HG03280 (cell line): ENCODE measurements around the gene PLRG1.

ENCODE experiments used
- ATAC-seq: cut with Tn5 transposase; IDR thresholded peaks from one replicate; pipeline ENCODE4 v1.9.1; 2021; ENCODE audit warnings: mild to moderate bottlenecking, moderate library complexity; ENCODE audit not compliant: unreplicated experiment

Gene PLRG1

DNA sequence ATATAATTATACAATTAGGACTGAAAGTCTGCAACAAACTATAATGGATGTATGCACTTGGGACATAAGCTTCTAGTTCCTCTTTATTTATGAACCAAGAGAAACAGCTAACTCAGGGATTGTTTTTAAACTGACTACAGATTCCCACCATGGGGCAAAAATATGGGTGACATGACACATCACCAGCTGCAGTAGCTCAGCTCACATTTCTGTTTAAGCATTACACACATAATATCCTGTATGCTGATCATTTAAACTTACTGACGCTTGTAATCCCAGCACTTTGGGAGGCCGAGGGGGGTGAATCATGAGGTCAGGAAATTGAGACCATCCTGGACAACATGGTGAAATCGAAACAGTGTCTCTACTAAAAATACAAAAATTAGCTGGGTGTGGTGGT lies 24.1 kb upstream of the PLRG1 start:
- no peak for ATAC-seq

GRCh38 chr4:154573190-154573870 lies 23.1 kb upstream of the PLRG1 start:
- ATAC-seq: no peak

- no peak for ATAC-seq
These were observed 19.4 kb upstream of the PLRG1 start for GRCh38 chr4:154569584-154569983.

DNA sequence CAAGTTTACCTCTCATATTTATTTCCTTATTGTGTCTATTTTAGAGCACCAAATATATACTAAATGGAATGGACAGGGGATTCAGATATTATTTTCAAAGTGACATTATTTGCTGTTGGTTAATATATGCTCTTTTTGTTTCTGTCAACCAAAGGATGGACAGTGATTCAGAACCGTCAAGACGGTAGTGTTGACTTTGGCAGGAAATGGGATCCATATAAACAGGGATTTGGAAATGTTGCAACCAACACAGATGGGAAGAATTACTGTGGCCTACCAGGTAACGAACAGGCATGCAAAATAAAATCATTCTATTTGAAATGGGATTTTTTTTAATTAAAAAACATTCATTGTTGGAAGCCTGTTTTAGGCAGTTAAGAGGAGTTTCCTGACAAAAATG lies 18.8 kb upstream of the PLRG1 start:
- ATAC-seq: no peak

- no peak for ATAC-seq
These were observed 16.5 kb upstream of the PLRG1 start for GRCh38 chr4:154566639-154567204.

- ATAC-seq: no peak
These were observed 15.5 kb upstream of the PLRG1 start for GRCh38 chr4:154565704-154566103.

DNA sequence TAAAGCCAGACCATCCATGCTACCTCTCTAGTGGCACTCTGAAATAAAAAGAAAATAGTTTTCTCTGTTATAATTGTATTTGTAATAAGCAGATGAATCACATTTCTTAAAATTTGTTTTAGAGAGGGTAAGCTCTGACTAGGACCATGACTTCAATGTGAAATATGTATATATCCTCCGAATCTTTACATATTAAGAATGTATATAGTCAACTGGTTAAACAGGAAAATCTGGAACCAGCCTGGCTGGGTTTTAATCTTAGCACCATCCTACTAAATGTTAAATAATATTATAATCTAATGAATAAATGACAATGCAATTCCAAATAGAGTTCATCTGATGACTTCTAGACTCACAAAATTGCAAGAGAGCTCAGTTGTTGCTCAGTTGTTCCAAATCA lies 14.1 kb upstream of the PLRG1 start:
- no peak for ATAC-seq

DNA sequence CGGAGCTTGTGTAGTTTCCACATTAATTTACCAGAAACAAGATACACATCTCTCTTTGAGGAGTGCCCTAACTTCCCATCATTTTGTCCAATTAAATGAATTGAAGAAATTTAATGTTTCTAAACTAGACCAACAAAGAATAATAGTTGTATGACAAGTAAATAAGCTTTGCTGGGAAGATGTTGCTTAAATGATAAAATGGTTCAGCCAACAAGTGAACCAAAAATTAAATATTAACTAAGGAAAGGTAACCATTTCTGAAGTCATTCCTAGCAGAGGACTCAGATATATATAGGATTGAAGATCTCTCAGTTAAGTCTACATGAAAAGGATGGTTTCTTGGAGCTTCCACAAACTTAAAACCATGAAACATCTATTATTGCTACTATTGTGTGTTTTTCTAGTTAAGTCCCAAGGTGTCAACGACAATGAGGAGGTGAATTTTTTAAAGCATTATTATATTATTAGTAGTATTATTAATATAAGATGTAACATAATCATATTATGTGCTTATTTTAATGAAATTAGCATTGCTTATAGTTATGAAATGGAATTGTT lies 12.6 kb upstream of the PLRG1 start, which contains the start of gene FGB:
FGB (plus strand) TSS at position 315 of the 558 bp plus-strand sequence; CDS start at position 323, 8 bp downstream.
- no peak for ATAC-seq

GRCh38 chr4:154560824-154561231 lies 10.6 kb upstream of the PLRG1 start:
- no peak for ATAC-seq

DNA sequence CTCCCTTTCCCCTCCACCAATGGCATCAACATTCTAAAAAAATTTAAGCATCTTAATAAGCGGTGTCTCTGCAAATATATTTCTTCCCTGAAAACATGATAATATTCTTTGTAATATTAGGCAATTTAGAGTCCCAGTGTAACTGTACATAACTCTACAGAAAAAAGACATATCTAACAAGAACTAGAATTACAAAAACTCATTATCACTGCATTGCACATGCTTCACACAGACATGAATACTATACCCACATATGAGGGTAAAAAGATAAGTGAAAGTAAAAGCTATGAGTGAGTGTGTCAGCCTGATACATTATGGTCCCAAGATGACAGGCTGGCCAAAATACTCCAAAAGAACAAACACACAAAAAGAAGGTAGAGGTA lies 10.2 kb upstream of the PLRG1 start:
- no peak for ATAC-seq

- peak; percentile 72 for ATAC-seq
These were observed 9.6 kb upstream of the PLRG1 start for GRCh38 chr4:154559494-154560418.

DNA sequence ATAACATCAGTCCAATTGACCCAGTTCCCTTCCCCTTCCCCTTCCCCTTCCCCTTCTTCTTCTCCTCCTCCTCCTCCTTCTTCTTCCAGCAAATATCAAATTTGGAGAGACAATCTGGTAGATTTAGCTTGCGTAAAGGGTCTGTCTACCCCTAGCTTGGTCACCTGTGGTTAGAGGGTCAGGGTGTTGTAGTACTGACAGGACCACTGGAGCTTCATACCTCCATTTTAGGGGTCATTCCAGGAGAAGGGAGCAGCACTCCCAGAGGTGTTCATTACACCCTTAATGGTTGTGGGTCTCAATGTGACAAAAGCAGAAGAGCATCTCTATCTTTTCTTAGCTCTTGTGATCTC lies 8.9 kb upstream of the PLRG1 start:
- ATAC-seq: peak; percentile 22

- peak; percentile 45 for ATAC-seq
These were observed 1.9 kb upstream of the PLRG1 start for GRCh38 chr4:154551872-154552686.

DNA sequence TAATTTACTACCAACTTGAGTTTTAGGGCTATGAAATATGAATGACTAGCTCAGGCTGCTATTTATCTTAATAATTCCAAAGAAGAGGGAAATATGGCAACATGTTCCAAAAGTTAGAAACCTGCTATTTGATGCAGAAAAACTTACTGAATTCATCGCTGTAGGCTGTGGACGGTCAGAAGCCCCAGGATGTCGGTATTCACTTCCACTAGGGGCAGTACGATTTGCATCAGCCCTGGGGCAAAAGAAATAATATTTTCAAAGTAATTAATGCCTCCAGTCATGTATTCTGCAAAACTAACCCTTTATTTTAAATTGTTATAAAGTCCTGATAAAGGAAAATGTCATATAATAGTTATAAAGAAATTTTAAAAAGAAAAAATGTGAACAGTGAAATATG lies 4.5 kb downstream of the PLRG1 start:
- no peak for ATAC-seq

DNA sequence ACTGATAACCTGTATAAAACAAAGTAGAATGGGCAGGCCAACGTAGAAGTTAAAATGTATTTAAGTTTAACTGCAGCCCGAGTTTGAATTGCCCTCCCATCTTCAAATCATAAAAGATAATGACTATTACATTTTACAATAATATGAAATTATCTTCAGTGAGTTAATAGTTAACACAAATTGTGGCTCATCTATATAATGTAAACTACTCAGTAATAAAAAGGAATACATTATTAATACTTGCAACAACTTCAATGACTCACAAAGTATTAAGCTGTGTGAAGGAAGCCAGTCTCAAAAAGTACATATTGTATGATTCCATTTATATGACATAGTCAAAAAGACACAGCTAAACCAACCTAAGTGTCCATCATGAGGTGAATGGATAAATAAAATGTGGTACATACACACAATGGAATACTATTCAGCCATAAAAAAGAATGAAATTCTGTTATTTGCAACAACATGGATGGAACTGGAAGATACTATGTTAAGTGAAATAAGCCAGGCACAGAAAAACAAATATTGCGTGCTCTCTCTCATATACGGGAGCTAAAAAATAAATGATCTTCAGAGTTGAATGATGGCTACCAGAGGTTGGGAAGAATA lies 7.8 kb downstream of the PLRG1 start:
- ATAC-seq: no peak

GRCh38 chr4:154534296-154534695 lies 15.9 kb downstream of the PLRG1 start:
- no peak for ATAC-seq

DNA sequence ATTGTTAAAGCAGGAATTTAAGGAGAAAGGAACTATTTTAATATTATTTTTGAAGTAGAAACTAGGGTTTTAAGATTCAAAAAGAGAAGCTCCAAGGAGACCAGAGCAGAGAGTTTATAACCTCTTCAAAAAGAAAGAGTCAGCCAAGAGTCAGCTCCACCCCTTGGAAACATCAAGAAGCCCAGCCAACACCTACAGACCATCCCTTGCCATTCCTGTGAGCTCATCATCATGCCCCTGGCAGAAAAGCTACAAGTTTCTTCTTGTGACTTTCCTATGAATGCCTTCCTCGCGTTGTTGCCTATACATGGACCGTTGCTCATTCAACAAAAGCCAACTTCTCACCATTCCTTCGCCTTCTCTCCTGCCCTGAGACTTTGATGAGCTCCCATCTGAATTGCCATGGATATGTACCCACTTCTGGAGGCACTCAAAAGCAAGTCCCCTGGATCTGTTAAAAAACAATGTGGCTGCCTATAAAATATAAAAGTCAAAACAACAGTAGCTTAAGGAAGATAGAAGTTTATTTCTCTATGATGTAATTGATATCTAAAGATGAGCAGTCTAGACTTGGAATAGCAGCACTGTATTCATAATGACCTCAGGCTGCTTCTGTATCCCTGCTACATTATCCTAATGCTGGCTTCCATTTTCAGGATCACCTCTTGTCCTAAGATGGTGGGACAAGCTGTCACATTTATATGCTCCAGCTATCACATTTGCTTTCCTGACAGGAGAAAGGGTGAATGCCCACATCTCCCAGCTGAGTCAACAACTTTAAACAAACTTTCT lies 20.3 kb downstream of the PLRG1 start:
- ATAC-seq: no peak

DNA sequence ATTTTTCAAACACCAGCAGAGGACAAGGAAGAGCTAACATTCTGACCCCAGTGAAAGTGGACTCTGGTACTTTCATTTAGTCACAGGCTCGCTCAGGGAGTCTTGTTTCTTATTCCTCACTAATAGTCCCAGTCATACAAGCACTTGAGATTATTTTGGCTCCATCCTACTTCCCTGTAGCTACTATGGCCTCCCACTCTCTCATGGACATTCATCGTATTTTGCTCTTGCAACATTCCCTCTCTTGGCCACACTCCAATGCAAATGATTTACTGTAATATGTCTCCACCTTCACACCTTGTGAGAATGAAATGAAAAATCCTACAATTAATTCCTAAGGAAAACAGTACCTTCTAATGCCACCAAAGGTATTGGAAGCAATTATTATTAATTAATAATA lies 21.3 kb downstream of the PLRG1 start:
- no peak for ATAC-seq

GRCh38 chr4:154527308-154527707 lies 22.9 kb downstream of the PLRG1 start:
- no peak for ATAC-seq

- ATAC-seq: no peak
These were observed 24.0 kb downstream of the PLRG1 start for GRCh38 chr4:154526151-154526550.
